OCI-LY7 (cell line): ENCODE results near the gene NCK2. TPM values are rescaled to one million over a fixed set of nuclear protein-coding genes. Genes with fewer than 3 reads are reported as not detected.

Experiments
- BruUV-seq: library from RNA; stranded (reverse); fragments of 400-500 nt; replicated peaks from 2 replicates; lab custom pipeline; 2021; lab: Mats Ljungman, UMichigan
- CTCF ChIA-PET: fragments of 300-600 bp; sonication (Branson Sonifier 250); formaldehyde crosslinking; loops from one replicate; lab custom pipeline; 2022; ENCODE audit warnings: antibody characterized with exemption; ENCODE audit not compliant: unreplicated experiment; lab: Charles Lee
- POLR2A ChIA-PET: fragments of 300-600 bp; sonication (Branson Sonifier 250); formaldehyde crosslinking; loops from one replicate; lab custom pipeline; 2022; ENCODE audit warnings: antibody characterized with exemption; lab: Charles Lee
- DNase-seq: peaks from one replicate; pipeline ENCODE4 v3.0.0-alpha.2; 2015; ENCODE audit warnings: low spot score
- H2AFZ ChIP-seq: fragments of 200-600 bp; sonication (generic), shearing (Covaris generic); 2 replicates; pipeline ENCODE4 v1.6.1; 2014; ENCODE audit warnings: mild to moderate bottlenecking, antibody characterized with exemption, low read length, moderate library complexity
- H3K27ac ChIP-seq: fragments of 200-600 bp; sonication (generic); 2 replicates; pipeline ENCODE4 v1.5.1; 2014; ENCODE audit warnings: mixed run types, low read depth, mild to moderate bottlenecking, moderate library complexity, low read length, inconsistent platforms; ENCODE audit not compliant: poor library complexity, severe bottlenecking
- H3K36me3 ChIP-seq: fragments of 200-600 bp; sonication (generic); 2 replicates; pipeline ENCODE4 v1.6.1; 2014; ENCODE audit warnings: mild to moderate bottlenecking, antibody characterized with exemption, low read length, moderate library complexity, mixed read lengths; ENCODE audit not compliant: insufficient read depth
- H3K4me1 ChIP-seq: fragments of 200-600 bp; sonication (generic); 2 replicates; pipeline ENCODE4 v1.5.1; 2014; ENCODE audit warnings: mild to moderate bottlenecking, low read length; ENCODE audit not compliant: insufficient read depth, poor library complexity, severe bottlenecking
- H3K4me2 ChIP-seq: fragments of 200-600 bp; sonication (generic); 2 replicates; pipeline ENCODE4 v1.6.1; 2014; ENCODE audit warnings: mild to moderate bottlenecking, low read length
- H3K4me3 ChIP-seq: fragments of 200-600 bp; sonication (generic); 2 replicates; pipeline ENCODE4 v1.5.1; 2014; ENCODE audit warnings: mild to moderate bottlenecking, low read depth, low read length; ENCODE audit not compliant: poor library complexity, severe bottlenecking
- H3K79me2 ChIP-seq: fragments of 200-600 bp; sonication (generic); 2 replicates; pipeline ENCODE4 v1.6.1; 2016; ENCODE audit warnings: low read depth, mild to moderate bottlenecking, low read length, moderate library complexity, mixed read lengths; ENCODE audit not compliant: insufficient read depth
- H3K9me2 ChIP-seq: fragments of 200-600 bp; sonication (generic); 2 replicates; pipeline ENCODE4 v1.6.1; 2016; ENCODE audit warnings: mild to moderate bottlenecking, low read length, mixed read lengths; ENCODE audit not compliant: insufficient read depth
- H3K9me3 ChIP-seq: fragments of 200-600 bp; sonication (generic); 2 replicates; pipeline ENCODE4 v1.6.1; 2014; ENCODE audit warnings: mild to moderate bottlenecking, mixed run types, low read length, mixed read lengths
- H4K20me1 ChIP-seq: fragments of 200-600 bp; sonication (generic); 2 replicates; pipeline ENCODE4 v1.6.1; 2014; ENCODE audit warnings: mild to moderate bottlenecking, antibody characterized with exemption, low read length, moderate library complexity, mixed read lengths; ENCODE audit not compliant: insufficient read depth
- CTCF ChIP-seq: fragments of 200-600 bp; sonication (generic); conservative IDR thresholded peaks from 2 replicates; pipeline ENCODE4 v1.5.1; 2014; ENCODE audit warnings: mild to moderate bottlenecking, antibody characterized with exemption, low read length, moderate library complexity, mixed read lengths
- EZH2phosphoT487 ChIP-seq: fragments of 200-600 bp; sonication (generic); IDR thresholded peaks from 2 replicates; pipeline ENCODE4 v1.6.1; 2018; ENCODE audit warnings: low read depth, borderline replicate concordance, mild to moderate bottlenecking, mixed run types, antibody characterized with exemption, low read length, moderate library complexity, mixed read lengths
- intact Hi-C: fragments of 100-400 bp; cut with micrococcal nuclease; formaldehyde crosslinking; loops from one replicate; pipeline ENCODE4 v1.10.0; 2022; ENCODE audit not compliant: unreplicated experiment
- total RNA-seq, 2 experiments: library from RNA; depleted of rRNA in 1 of 2; stranded (reverse); fragments of >200 nt in 1 of 2; shearing (Covaris generic) in 1 of 2; gene quantifications; 2 replicates each; pipeline ENCODE4 v1.2.3, GENCODE V29; 2014 to 2022

NCK2 gene
- total RNA-seq, 2 experiments from 2014 or later = 23.4 to 34.2 TPM

DNA sequence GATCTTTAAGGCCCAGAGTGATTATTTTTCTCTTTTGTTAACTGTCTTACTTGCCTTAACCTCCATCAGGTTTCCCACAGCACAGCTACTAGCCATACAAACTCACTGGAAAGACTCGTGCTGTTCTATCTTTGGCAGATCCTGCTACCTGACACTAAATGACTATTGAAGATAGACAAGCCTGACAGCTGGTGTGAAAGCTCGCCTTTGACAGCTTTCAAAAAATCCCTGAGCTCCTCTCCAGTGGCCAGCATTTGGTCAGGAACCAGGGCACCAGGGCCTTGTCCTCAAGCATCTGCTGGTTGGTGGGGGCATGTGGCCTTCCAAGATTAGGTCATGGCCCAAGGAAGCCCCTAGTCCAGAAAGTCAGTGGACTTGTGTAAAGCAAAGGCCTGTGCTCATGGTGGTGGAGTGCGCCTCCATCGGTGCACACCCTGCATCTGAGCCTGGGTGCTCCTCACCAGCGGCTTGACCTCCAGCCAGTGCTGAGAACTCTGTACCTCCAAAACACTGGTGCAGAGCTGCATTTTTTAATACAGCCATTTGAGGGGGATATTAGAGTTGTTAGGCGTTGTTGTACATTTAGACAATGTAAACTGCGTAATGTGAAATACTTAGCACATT is 158.5 kb downstream of the NCK2 start:
- no peak for DNase-seq
- peaks cover 2% of the 10 kb centered on the region; the same call in 1 of the 2 replicates for H3K9me3 ChIP-seq
- no peak overlapping the region for H3K27ac ChIP-seq
- no peaks in the 10 kb centered on the region for H3K36me3 ChIP-seq
- CTCF ChIA-PET = no interaction called here
- H4K20me1 ChIP-seq = no peaks in the 10 kb centered on the region
- H3K4me1 ChIP-seq = no peaks in the 10 kb centered on the region
- H3K9me2 ChIP-seq = no peaks in the 10 kb centered on the region
- H3K79me2 ChIP-seq = no peaks in the 10 kb centered on the region
- no peak overlapping the region for H2AFZ ChIP-seq
- intact Hi-C loops = no loop called here
- H3K4me3 ChIP-seq = no peak overlapping the region
- TF ChIP-seq EZH2phosphoT487 (no peak), CTCF (no peak)
- H3K4me2 ChIP-seq = no peak overlapping the region
- POLR2A ChIA-PET = interaction anchor here (0.5 kb wide), 1 partner anchor 12 kb away, joined by 3 read pairs; no protein-coding TSS in a partner anchor
- BruUV-seq = no TSS peak

- no peaks in the 10 kb centered on the region for H4K20me1 ChIP-seq
- H3K4me1 ChIP-seq = peaks cover 7% of the 10 kb centered on the region
- H3K4me2 ChIP-seq = no peak overlapping the region
- no peak overlapping the region for H2AFZ ChIP-seq
- ChIA-PET POLR2A (no interaction called here), CTCF (no interaction called here)
- DNase-seq = no peak
- no peaks in the 10 kb centered on the region for H3K79me2 ChIP-seq
- no peak overlapping the region for H3K27ac ChIP-seq
- H3K9me3 ChIP-seq = no peaks in the 10 kb centered on the region
- H3K9me2 ChIP-seq = no peaks in the 10 kb centered on the region
- no peak for TF ChIP-seq EZH2phosphoT487
- no peak for TF ChIP-seq CTCF
- intact Hi-C loops = no loop called here
- no peaks in the 10 kb centered on the region for H3K36me3 ChIP-seq
- no peak overlapping the region for H3K4me3 ChIP-seq
- no TSS peak for BruUV-seq
Observed at GRCh38 chr2:105904938-105905337, 160.2 kb downstream of the NCK2 start.

DNA sequence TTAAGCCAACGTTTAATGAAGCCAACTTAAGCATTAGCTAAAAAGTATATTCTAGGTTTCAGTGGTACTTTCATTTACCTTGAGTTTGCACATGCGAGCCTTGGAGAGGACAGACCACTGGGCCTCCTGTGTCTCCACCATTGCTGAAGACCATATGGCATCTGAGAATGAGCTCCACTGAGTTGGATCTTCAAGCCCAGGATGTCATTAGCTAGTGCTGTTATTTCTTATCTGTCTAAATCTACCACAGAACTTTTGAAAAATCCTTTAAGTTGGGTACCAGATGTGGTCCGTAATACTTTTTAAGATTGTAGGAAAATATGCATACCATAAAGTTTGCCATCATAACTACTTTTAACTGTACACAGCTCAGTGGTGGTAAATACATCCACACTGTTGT is 161.8 kb downstream of the NCK2 start:
- H3K36me3 ChIP-seq = no peaks in the 10 kb centered on the region
- H3K79me2 ChIP-seq = no peaks in the 10 kb centered on the region
- no peak overlapping the region for H3K4me3 ChIP-seq
- H3K9me3 ChIP-seq = no peaks in the 10 kb centered on the region
- no peaks in the 10 kb centered on the region for H3K9me2 ChIP-seq
- TF ChIP-seq EZH2phosphoT487 (no peak), CTCF (no peak)
- no peaks in the 10 kb centered on the region for H4K20me1 ChIP-seq
- ChIA-PET CTCF (no interaction called here), POLR2A (interaction anchor here (0.6 to 1.6 kb wide), 4 partner anchors 17 to 86 kb away, joined by 3 to 5 read pairs (median 3); no protein-coding TSS in a partner anchor)
- peaks cover 7% of the 10 kb centered on the region for H3K4me1 ChIP-seq
- DNase-seq = no peak
- no peak overlapping the region for H3K4me2 ChIP-seq
- intact Hi-C loops = no loop called here
- H3K27ac ChIP-seq = no peak overlapping the region
- no peak overlapping the region for H2AFZ ChIP-seq
- no TSS peak for BruUV-seq
